NCI-H345 treated with DMSO at 0.1 percent for 48 hours (cell line): ENCODE data around the gene IWS1.
A peak's percentile ranks its signal among the peaks of the same experiment; 100 is the strongest.
"Not testable (repeated sequence)": the region's sequence is repeated elsewhere in the genome, so short reads cannot be mapped to it uniquely, and the experiment has no call there.

ENCODE experiments used
- DNase-seq: peaks from one replicate; lab custom pipeline; 2025; ENCODE audit not compliant: unreplicated experiment; lab: John Stamatoyannopoulos, UW

Gene IWS1

DNA sequence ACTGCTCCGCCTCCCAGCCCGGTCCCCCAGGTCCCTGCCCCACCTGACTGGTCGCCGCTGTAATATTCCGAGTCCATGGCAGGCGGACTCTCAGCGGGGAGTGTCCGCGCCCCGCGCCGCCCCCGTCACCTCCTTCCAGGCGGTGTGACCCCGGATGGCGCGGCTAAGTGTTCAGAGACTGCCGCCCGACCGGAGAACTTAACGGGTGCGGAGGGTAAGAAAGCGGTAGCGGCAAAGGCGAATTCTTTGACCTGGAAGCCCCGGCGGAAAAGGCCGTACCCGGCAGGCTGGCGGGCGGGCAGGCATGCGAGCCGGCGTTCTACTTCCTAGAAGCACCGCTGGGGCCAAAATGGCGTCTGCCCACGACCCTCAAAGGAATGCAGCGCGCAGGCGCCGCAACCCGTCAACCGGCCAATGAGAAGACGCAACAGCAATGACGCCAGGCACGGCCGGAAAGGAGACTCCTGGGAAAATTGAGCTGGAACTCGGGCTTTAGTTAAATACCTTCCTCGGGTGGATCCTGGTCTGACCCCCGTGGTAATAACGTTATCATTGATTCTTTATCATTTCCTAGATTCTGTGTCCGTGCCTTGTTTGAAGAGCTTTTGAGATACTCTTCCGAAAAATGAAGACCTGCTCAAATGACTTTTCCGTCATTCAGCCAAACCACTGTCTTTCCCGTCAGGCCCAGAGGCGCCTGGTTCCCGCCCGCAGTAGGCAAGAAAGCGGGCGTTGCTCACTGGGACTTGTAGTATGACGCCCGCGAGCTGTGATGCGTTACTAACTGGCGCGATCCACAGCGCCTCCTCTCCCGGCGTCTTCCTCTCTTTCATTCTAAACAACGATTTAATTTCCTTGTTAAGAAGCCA is at the start of gene IWS1:
Gene IWS1 (minus strand): TSS at position 358 of the 869 bp plus-strand sequence. CDS start 281 bp downstream, at position 77.
- peak; percentile 98 for DNase-seq

DNA sequence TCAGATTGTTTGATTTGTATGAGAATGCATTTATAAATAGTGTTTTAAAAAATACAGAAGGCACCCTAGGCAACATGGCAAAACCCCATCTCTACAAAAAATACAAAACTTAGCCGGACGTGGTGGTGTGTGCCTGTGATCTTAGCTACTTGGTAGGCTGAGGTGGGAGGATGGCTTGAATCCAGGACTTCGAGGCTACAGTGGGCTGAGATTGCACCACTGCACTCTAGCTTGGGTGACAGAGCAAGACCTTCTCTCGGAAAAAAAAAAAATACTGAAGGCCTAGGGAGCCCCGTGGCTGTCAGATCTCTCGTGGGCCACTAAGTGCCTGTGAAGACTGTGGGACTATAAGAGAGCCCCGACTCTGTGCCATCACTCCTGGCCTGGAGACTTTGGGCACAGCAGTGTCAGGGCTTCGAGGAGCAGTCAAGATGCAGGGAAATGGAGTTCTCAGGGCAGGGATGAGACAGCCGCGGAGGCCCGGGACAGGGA is 49.7 kb upstream of the IWS1 start:
- no peak for DNase-seq

DNA sequence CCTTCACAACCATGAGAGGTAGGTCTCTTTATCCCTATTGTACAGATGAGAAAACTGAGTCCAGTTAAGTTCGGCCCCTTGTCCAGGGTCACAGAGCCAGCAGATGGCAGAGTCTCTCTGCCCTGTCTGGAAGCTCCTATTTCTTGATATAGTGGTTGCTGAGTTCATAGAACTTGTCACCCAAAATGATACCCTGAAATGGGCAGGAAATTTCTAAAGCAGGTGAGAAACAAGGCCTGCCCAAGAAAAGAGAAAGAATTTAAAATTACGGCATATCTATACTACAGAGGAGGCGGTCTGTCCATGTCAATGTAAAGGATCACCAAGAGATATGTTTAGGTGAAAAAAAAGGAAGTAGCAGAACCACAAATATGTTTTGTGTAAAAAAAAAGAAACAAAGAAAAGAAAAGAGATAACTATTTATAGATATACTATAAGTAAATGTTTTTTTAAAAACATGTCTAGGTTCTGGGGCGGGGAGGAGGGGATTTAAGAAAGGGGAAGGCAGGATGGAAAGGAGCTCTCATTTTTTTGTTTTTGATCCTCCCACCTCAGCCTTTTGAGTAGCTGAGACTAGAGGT is 49.0 kb upstream of the IWS1 start:
- DNase-seq = no peak

GRCh38 chr2:127574656-127575055 is 48.4 kb upstream of the IWS1 start:
- no peak for DNase-seq

DNA sequence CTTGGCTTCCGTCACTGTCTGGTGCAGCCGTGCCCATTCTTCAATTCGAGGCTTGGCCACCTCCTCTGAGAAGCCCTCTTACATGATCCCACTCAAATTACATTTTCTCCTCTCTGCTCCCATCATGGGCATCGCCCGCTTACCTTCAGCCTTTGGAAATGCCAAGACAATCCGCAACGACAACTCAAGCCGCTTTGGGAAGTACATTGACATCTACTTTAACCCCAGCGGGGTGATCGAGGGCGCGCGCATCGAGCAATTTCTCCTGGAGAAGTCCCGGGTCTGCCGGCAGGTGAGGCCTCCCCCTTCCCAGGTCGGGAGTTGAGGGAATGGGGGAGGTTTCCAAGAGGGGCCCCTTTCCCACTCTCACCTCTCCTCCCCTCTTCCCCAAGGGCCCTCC is 47.5 kb upstream of the IWS1 start:
- no peak for DNase-seq

- DNase-seq = no peak
Observed at GRCh38 chr2:127573298-127573697, 47.0 kb upstream of the IWS1 start.

- DNase-seq = no peak
Observed at GRCh38 chr2:127572841-127573240, 46.6 kb upstream of the IWS1 start.

- DNase-seq = not testable (repeated sequence)
Observed at GRCh38 chr2:127572352-127572751, 46.1 kb upstream of the IWS1 start.

- DNase-seq = no peak
Observed at GRCh38 chr2:127570282-127571250, 44.3 kb upstream of the IWS1 start.

GRCh38 chr2:127569666-127570065 is 43.4 kb upstream of the IWS1 start:
- DNase-seq = no peak

DNA sequence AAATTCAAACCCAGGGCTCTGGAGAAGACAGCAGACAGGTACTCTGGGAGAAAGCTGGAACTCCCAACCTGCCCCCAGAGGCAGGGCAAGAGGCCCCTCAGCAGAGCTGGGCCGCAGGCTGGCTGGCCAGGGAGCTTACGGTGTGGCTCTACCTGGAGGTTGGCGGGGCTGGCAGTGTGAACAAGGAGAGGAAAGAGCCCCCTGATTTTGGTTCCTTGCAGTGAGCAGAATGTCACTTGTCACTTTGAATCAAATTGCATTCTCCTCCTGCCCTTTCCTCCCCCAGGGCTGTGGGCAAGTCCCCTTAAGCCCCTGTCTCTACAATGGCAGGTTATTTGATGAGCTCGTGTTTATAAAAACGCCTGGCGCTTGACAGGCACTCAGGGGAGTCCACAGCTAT is 41.8 kb upstream of the IWS1 start:
- no peak for DNase-seq

GRCh38 chr2:127567351-127567854 is 41.1 kb upstream of the IWS1 start:
- DNase-seq = no peak

GRCh38 chr2:127566576-127566975 is 40.3 kb upstream of the IWS1 start:
- no peak for DNase-seq

DNA sequence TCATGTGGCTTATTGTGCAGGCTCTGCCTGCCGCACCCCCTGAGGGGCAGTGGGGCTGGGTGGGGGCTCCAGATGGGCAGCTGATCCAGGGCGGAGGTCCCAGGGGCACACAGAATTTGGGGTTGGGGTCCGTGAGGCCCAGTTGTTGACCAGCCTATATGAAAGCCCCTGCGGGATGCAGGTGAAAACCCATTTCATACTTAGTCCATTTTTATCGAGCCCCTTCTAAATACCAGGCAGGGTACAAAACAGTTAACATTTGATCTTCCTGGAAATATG is 39.8 kb upstream of the IWS1 start:
- DNase-seq = no peak

- no peak for DNase-seq
Observed at GRCh38 chr2:127565261-127566138, 39.2 kb upstream of the IWS1 start.

GRCh38 chr2:127564429-127565260 is 38.4 kb upstream of the IWS1 start:
- DNase-seq = no peak

- no peak for DNase-seq
Observed at GRCh38 chr2:127563458-127564428, 37.5 kb upstream of the IWS1 start.

DNA sequence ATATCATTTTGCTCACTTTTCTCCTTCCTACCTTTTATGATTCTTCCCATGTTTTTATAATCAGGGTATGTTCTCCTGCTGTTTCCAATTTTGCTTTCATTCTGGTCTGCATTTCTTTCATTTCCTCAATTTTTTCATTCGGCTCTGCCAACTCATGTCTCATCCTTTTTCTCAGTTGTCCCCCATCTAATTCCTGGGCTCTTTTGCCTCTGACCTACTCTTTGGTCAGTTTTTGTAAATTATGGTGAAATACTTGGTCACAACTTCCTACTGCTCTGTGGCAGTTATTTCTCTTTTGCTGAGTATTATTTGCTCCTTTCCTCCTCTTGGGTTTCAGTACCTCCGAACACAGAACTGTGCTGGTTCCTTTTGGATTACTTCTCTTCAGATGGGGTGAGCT is 36.6 kb upstream of the IWS1 start:
- DNase-seq = no peak
